Common myeloid progenitor, CD34-positive (primary cell): ENCODE measurements around the gene RAI14.

ENCODE experiments used
- CTCF ChIA-PET: fragments of 350-600 bp; sonication (Branson Sonifier 250); formaldehyde crosslinking; loops from one replicate; lab custom pipeline; 2021; ENCODE audit warnings: antibody characterized with exemption; lab: Charles Lee
- POLR2A ChIA-PET: fragments of 350-600 bp; sonication (Branson Sonifier 250); formaldehyde crosslinking; loops from one replicate; lab custom pipeline; 2021; ENCODE audit warnings: antibody characterized with exemption; lab: Charles Lee
- DNase-seq, 3 donors: peaks; one replicate each; pipeline versions ENCODE4 v3.0.0 to v3.0.0-alpha.2; 2013
- H3K27ac ChIP-seq, 2 experiments: 1 replicate in 1 of 2; 2 replicates in 1 of 2; pipeline ENCODE4 v1.7.0; 2013; ENCODE audit warnings: inconsistent platforms in 2 of 2, low read length in 2 of 2, mild to moderate bottlenecking in 2 of 2, low read depth in 1 of 2, moderate library complexity in 1 of 2; ENCODE audit not compliant: severe bottlenecking in 2 of 2, insufficient read depth in 1 of 2, poor library complexity in 1 of 2
- H3K27me3 ChIP-seq, 5 experiments: replicated peaks in 2 of 5; 1 replicate in 3 of 5; 2 replicates in 2 of 5; pipeline versions ENCODE4 v1.6.1 to v1.7.0; 2013; ENCODE audit warnings: low read length in 4 of 5, mild to moderate bottlenecking in 2 of 5, moderate library complexity in 2 of 5, inconsistent platforms in 1 of 5; ENCODE audit not compliant: insufficient read depth in 5 of 5, control insufficient read depth in 4 of 5
- H3K36me3 ChIP-seq, 4 experiments: 1 replicate in 2 of 4; 2 replicates in 2 of 4; pipeline versions ENCODE4 v1.6.1 to v1.7.0; 2013; ENCODE audit warnings: low read length in 3 of 4, control low read depth in 1 of 4, mild to moderate bottlenecking in 1 of 4; ENCODE audit not compliant: control insufficient read depth in 4 of 4, insufficient read depth in 4 of 4
- H3K4me1 ChIP-seq, 4 experiments: 1 replicate in 3 of 4; 2 replicates in 1 of 4; pipeline versions ENCODE4 v1.6.1 to v1.7.1; 2013; ENCODE audit warnings: low read length in 3 of 4, mild to moderate bottlenecking in 3 of 4, control low read depth in 1 of 4, inconsistent platforms in 1 of 4, moderate library complexity in 1 of 4; ENCODE audit not compliant: control insufficient read depth in 4 of 4, insufficient read depth in 4 of 4; ENCODE audit errors: control extremely low read depth in 1 of 4
- H3K4me3 ChIP-seq, 7 experiments: 1 replicate in 4 of 7; 2 replicates in 3 of 7; pipeline versions ENCODE4 v1.5.1 to v1.7.0; 2013; ENCODE audit warnings: mild to moderate bottlenecking in 7 of 7, low read length in 6 of 7, moderate library complexity in 6 of 7, inconsistent platforms in 2 of 7, low read depth in 2 of 7, control low read depth in 1 of 7; ENCODE audit not compliant: insufficient read depth in 4 of 7, control insufficient read depth in 1 of 7; ENCODE audit errors: extremely low read depth in 1 of 7
- H3K9me3 ChIP-seq, 5 experiments: 1 replicate in 4 of 5; 2 replicates in 1 of 5; pipeline versions ENCODE4 v1.6.1 to v1.7.1; 2013; ENCODE audit warnings: low read length in 4 of 5, mild to moderate bottlenecking in 2 of 5, inconsistent platforms in 1 of 5, low read depth in 1 of 5, moderate library complexity in 1 of 5; ENCODE audit not compliant: control insufficient read depth in 4 of 5, insufficient read depth in 2 of 5; ENCODE audit errors: control extremely low read depth in 1 of 5
- WGBS: methylation state at CpG from one replicate; pipeline ENCODE4 v1.1.5; 2013; ENCODE audit not compliant: insufficient coverage; 5-methylcytosine and 5-hydroxymethylcytosine counted together

The RAI14 gene

GRCh38 chr5:34708777-34709176 is 52.6 kb downstream of the RAI14 start:
- POLR2A ChIA-PET = no interaction called here
- Histone ChIP-seq H3K4me1 (no peaks in the 10 kb centered on the region), H3K27me3 (no peaks in the 10 kb centered on the region), H3K27ac (no peak overlapping the region), H3K9me3 (no peaks in the 10 kb centered on the region), H3K36me3 (no peaks in the 10 kb centered on the region), H3K4me3 (no peak overlapping the region)
- WGBS = no CpG with 5 or more reads among the region's 2 CpGs
- no peak for DNase-seq
- CTCF ChIA-PET = no interaction called here

GRCh38 chr5:34709861-34710673 is 53.9 kb downstream of the RAI14 start:
- no peak for DNase-seq
- no peaks in the 10 kb centered on the region for H3K4me1 ChIP-seq
- ChIA-PET POLR2A (no interaction called here), CTCF (no interaction called here)
- no peaks in the 10 kb centered on the region for H3K36me3 ChIP-seq
- no peaks in the 10 kb centered on the region for H3K27me3 ChIP-seq
- 100% methylated on average over 1 of the region's 6 CpGs for WGBS
- no peaks in the 10 kb centered on the region for H3K9me3 ChIP-seq
- H3K4me3 ChIP-seq = no peak overlapping the region
- no peak overlapping the region for H3K27ac ChIP-seq

- no peak overlapping the region for H3K27ac ChIP-seq
- CTCF ChIA-PET = interaction anchor here (1.3 kb wide), 1 partner anchor 291 kb away, joined by 3 read pairs; no protein-coding TSS in a partner anchor
- H3K36me3 ChIP-seq = no peaks in the 10 kb centered on the region
- POLR2A ChIA-PET = no interaction called here
- no peaks in the 10 kb centered on the region for H3K4me1 ChIP-seq
- H3K4me3 ChIP-seq = no peak overlapping the region
- WGBS = 100% methylated on average over 4 of the region's 4 CpGs
- H3K27me3 ChIP-seq = no peaks in the 10 kb centered on the region
- H3K9me3 ChIP-seq = no peaks in the 10 kb centered on the region
- no peak for DNase-seq
Observed at GRCh38 chr5:34712565-34712964, 56.4 kb downstream of the RAI14 start.

- no peak overlapping the region for H3K27ac ChIP-seq
- H3K36me3 ChIP-seq = no peaks in the 10 kb centered on the region
- no peaks in the 10 kb centered on the region for H3K4me1 ChIP-seq
- H3K27me3 ChIP-seq = no peaks in the 10 kb centered on the region
- POLR2A ChIA-PET = no interaction called here
- DNase-seq = no peak
- CTCF ChIA-PET = no interaction called here
- WGBS = no CpG with 5 or more reads among the region's 1 CpG
- no peak overlapping the region for H3K4me3 ChIP-seq
- H3K9me3 ChIP-seq = no peaks in the 10 kb centered on the region
Observed at GRCh38 chr5:34715711-34716110, 59.6 kb downstream of the RAI14 start.

- Histone ChIP-seq H3K4me3 (no peak overlapping the region), H3K27ac (no peak overlapping the region), H3K4me1 (no peaks in the 10 kb centered on the region), H3K27me3 (no peaks in the 10 kb centered on the region), H3K9me3 (no peaks in the 10 kb centered on the region), H3K36me3 (no peaks in the 10 kb centered on the region)
- no peak for DNase-seq
- ChIA-PET POLR2A (no interaction called here), CTCF (interaction anchor here (1.2 kb wide), 1 partner anchor 181 kb away, joined by 3 read pairs; no protein-coding TSS in a partner anchor)
- no CpG with 5 or more reads among the region's 2 CpGs for WGBS
Observed at GRCh38 chr5:34716986-34717385, 60.9 kb downstream of the RAI14 start.

- Histone ChIP-seq H3K27me3 (no peaks in the 10 kb centered on the region), H3K4me1 (no peaks in the 10 kb centered on the region), H3K9me3 (no peaks in the 10 kb centered on the region), H3K4me3 (no peak overlapping the region), H3K36me3 (no peaks in the 10 kb centered on the region), H3K27ac (no peak overlapping the region)
- POLR2A ChIA-PET = no interaction called here
- no peak for DNase-seq
- CTCF ChIA-PET = interaction anchor here (1.1 to 1.2 kb wide), 2 partner anchors 19 to 181 kb away, joined by 3 read pairs; no protein-coding TSS in a partner anchor
- 85% methylated on average over 7 of the region's 9 CpGs for WGBS
Observed at GRCh38 chr5:34717426-34718327, 61.5 kb downstream of the RAI14 start.

- DNase-seq = no peak
- Histone ChIP-seq H3K4me1 (no peaks in the 10 kb centered on the region), H3K27ac (no peak overlapping the region), H3K9me3 (no peaks in the 10 kb centered on the region), H3K36me3 (no peaks in the 10 kb centered on the region), H3K4me3 (no peak overlapping the region), H3K27me3 (no peaks in the 10 kb centered on the region)
- POLR2A ChIA-PET = no interaction called here
- CTCF ChIA-PET = interaction anchor here (1.1 kb wide), 1 partner anchor 18 kb away, joined by 3 read pairs; no protein-coding TSS in a partner anchor
- WGBS = no CpG with 5 or more reads among the region's 4 CpGs
Observed at GRCh38 chr5:34718516-34718915, 62.4 kb downstream of the RAI14 start.
